Stimulated activated CD4-positive, alpha-beta T cell treated with anti-CD3 and anti-CD28 coated beads, Interleukin-15, amount 100 ng/mL, for 1 hour (primary cell): ENCODE data around the gene E4F1.
"Not testable (repeated sequence)": the region's sequence is repeated elsewhere in the genome, so short reads cannot be mapped to it uniquely, and the experiment has no call there.

Experiments
- DNase-seq, 2 donors: peaks; one replicate each; pipeline ENCODE4 v3.0.0-alpha.2; 2020; ENCODE audit warnings: low read depth in 1 of 2, low spot score in 1 of 2

E4F1 gene

GRCh38 chr16:2243031-2243528 lies 19.7 kb downstream of the E4F1 start:
- no peak for DNase-seq

- no peak for DNase-seq
Observed at GRCh38 chr16:2243781-2244180, 20.4 kb downstream of the E4F1 start.

GRCh38 chr16:2244301-2244700 lies 20.9 kb downstream of the E4F1 start:
- no peak for DNase-seq

DNA sequence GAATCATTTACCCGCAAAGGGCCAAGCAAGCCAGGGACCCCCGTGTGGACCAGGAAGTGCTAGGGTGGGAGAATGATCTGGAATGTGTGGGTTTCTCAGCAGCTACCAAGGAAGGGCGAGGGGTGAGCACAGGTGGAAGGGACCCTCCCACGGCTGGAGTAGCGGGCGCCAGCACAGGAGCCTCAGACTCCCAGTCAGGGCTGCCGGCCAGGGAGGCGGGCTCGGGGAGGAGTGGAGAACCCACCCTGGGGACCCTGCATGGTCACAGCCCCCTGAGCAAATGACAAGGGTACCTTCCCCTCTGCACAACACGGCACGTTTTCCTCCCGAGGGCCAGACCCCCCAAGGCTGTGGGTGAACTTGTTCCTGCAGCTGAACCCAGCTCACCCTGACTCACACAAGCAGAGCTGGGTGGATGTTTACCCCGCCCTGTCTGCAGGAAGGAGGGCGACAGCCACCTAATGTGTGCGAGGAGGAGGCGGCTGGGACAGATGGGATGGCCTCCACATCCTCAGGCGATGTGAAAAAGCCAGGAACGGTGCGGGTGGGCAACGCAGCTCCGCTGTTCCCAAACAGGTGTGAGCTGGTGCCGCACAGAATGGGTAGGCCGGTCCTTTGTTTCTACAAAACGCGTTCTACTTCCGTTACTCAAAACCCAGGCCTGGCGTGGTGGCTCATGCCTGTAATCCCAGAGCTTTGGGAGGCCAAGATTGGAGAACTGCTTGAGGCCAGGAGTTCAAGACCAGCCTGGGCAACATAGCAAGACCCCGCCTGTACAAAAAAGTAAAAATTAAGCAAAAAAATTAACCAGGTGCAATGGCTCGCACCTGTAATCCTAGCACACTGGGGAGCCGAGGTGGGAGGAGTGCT lies 21.8 kb downstream of the E4F1 start:
- DNase-seq, result no peak

DNA sequence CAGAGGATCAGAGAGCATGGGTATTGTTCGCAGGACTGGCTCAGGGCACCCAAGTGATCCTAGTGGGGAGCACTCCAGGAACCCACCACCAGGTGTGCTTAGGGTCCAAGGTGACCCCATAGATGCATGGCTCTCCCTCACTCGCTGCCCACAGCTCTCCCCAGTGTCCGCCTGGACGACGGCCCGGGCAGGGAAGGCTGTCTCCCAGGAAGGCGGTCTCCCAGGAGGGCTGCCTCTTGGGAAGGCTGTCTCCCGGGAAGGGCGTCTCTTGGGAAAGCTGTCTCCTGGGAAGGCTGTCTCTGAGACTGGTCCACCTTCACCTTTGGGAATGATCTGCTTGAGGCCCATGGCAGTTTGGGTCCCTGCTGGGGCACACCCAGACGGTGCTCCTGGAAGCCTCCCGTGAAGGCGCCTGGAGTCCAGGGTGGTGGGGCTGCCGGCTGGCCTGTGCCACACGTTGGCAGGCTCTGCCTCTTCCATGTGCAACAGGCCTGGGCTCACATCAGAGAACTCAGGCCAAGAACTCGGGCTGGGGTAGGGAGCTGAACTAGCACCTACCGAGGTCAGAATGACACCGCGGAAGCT lies 23.0 kb downstream of the E4F1 start:
- DNase-seq, result no peak

GRCh38 chr16:2250652-2251295 lies 27.4 kb downstream of the E4F1 start:
- DNase-seq, result peak in 1 of 2 donors; percentile 37

DNA sequence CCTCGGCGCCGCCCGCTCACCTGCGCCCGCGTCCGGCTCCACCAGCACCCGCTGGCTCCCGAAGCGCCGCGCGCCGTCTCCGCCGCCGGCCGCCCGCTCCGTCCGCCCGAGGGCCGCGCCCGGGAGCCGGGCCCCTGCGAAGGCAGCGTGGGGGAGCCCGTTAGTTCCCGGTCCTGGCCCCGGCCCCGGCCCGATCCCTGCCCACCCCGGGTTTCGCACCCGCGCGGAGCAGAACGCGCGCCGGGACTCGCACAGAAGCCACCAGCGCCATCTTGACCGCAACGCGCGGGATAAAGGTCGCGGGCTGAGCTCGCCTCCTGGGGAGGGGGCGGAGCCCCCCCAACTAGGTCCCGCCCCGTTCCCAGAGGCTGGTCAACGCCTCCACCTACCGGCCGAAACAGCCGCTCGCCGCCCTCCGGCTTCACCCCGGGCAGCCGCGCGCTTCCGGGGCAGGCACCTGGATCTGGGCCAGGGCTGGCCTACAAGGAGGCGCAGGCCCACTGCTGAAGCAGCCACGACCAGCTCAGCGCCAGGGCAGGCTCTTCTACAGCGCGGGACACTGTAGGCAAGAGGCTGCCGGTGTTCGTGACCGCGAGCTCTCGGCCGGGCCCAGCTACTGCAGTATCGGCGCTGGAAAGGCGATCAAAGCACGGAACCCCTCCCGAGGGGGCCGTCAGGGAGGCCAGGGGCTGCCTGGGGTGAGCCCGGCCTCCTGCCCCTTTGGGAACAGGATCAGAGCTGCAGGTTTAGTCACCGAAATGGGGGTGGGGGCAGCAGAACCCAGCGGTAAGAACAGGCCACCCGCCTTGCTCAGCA lies 28.1 kb downstream of the E4F1 start, which contains the start of gene ECI1:
ECI1 (minus strand) TSS at position 292 of the 816 bp plus-strand sequence; CDS start at position 271, 21 bp downstream.
- peak; percentile 64 to 69 for DNase-seq

- no peak for DNase-seq
Observed at GRCh38 chr16:2252806-2253148, 29.4 kb downstream of the E4F1 start.

GRCh38 chr16:2253293-2253692 lies 29.9 kb downstream of the E4F1 start:
- DNase-seq, result no peak

DNA sequence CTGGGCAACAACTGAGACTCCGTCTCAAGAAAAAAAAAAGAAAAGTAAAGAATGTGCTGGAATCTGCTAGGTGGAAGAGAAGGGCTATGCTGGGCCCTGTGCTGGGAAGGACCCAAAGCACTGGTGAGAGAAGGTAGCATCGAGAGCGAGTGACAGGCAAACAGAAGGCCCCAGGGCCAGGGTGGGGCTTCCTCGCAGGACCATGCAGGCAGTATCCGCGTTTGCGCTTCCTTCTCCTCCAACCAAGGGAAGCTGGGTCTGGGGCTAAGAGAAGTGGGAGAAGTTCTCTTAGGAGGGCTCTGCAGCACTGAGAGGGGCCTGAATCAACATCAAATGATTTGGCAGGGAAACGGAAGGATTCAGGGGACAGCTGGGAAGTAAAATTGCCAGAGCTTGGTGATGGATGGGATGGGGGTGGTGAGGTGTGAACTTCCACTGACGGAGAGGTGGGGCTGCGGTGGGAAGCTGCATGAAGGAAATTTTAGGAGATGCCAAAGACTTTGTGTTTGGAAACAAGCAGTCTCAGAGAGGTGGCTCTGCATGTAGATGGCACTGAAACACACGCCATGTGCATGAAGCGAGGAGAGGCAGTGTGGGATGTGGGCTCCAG lies 33.2 kb downstream of the E4F1 start:
- no peak for DNase-seq

DNA sequence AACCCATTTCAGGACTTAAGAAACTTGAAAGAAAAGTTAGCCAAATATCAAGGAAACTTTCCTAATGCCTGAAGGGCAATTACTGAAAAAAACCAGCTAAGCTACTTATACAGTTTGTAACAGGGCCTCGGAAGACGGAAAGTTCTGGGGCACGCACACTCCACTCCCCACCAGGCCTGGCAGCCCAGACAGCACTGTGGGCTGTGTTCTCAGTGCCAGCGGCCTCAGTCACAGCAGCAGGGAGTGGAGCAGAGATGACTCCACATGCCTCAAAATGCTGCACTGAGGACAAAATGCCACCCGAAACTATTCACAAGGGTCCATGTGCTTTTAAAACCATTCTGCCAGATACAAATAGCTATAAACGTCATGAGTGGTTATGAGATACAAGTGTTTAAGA lies 34.3 kb downstream of the E4F1 start:
- no peak for DNase-seq

- not testable (repeated sequence) for DNase-seq
Observed at GRCh38 chr16:2258530-2258929, 35.1 kb downstream of the E4F1 start.

DNA sequence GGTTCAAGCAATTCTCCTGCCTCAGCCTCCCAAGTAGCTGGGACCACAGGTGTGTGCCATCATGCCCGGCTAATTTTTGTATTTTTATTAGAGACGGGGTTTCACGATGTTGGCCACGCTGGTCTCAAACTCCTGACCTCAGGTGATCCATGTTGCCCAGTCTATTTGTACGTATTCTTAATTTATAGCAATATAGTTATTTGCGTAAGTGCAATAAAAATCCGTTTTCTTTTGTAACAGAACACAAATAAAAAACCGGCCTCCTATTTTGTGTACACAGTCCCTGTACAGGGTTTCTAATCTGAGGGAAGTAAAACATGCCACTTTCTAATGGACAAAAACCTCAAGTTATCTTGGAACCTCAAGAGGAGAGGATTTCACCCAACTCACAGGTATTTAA lies 36.9 kb downstream of the E4F1 start:
- DNase-seq, result no peak

DNA sequence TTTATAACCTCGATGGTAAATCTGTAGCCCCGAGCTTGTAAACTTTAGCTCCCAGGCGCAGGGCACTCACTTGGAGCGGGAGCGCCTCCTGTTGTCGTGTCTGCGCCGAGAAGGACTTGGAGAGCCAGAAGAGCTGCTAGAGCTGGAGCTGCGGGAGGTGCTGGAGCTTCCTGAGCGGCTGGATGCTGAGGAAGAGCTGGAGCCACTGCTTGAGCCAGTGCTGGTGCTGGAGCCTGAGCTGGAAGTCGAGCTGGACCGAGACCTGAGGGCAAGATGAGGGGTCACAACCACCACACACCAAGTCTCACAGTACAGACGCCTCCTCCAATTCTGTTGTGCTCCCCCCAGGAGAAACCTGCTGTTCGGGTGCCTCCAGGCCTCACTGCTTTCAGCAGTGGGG lies 39.6 kb downstream of the E4F1 start:
- DNase-seq, result not testable (repeated sequence)

GRCh38 chr16:2266887-2267286 lies 43.5 kb downstream of the E4F1 start:
- DNase-seq, result not testable (repeated sequence)

DNA sequence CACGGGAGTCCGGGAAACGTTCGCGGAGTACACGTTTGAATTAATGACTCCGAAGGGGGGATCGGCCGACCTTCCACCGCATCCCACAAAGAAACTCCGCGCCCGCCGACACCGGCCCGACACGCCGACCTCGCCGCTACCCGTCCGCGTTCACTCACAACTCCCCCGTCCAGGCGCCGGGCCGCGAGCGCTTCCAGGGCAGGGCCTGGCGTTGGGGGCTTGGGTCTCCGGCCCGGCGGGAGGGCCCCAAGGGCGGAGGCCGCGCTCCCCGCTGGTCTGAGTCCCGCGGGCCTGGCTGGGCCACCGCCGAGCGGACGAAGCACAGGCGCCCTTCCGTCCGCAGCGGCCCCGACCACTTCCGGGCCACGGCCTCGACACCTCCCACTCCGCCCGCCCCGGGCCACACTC lies 44.1 kb downstream of the E4F1 start:
- DNase-seq, result not testable (repeated sequence)

DNA sequence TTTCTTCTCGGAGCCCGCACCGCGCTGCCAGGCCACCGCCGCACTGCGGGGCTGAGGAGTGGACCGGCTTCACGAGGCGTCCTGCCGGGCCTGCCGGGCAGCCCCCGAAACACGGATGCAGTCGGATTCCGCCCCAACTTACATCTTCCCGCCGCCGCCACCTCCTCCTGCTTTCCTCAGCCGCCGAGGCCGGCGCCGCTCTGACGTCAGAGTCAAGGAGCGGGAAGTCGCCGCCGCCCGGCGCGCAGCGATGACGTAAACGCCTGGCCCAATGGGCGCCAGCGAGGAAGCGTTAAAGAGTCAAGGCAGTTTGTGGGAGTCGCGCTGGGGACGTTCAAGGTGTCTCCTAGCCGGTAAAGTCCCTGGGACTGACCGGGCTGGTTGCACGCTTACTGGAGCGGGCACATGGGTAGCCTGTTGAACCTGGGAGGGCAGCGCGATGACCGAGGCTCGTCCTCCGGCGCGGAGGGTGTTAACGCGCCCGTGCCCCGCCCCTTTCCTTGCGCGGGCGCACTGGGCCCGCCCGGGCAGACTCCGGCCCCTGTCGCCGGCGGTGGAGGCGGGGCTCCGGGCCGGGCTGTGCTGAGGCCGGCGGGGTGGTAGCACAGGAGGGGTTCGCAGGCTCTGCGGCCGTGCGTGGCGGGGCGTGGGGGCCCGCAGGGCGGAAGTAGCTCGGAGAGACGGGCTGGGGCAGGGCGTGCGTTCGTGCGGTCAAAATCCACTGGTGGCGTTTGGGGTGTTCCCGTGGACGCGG lies 44.7 kb downstream of the E4F1 start, which contains the start of gene RNPS1:
RNPS1 (minus strand) TSS at position 214 of the 754 bp plus-strand sequence. CDS start 3,483 bp downstream, outside the sequence.
- peak; percentile 89 to 96 for DNase-seq

GRCh38 chr16:2270070-2270462 lies 46.7 kb downstream of the E4F1 start:
- no peak for DNase-seq

DNA sequence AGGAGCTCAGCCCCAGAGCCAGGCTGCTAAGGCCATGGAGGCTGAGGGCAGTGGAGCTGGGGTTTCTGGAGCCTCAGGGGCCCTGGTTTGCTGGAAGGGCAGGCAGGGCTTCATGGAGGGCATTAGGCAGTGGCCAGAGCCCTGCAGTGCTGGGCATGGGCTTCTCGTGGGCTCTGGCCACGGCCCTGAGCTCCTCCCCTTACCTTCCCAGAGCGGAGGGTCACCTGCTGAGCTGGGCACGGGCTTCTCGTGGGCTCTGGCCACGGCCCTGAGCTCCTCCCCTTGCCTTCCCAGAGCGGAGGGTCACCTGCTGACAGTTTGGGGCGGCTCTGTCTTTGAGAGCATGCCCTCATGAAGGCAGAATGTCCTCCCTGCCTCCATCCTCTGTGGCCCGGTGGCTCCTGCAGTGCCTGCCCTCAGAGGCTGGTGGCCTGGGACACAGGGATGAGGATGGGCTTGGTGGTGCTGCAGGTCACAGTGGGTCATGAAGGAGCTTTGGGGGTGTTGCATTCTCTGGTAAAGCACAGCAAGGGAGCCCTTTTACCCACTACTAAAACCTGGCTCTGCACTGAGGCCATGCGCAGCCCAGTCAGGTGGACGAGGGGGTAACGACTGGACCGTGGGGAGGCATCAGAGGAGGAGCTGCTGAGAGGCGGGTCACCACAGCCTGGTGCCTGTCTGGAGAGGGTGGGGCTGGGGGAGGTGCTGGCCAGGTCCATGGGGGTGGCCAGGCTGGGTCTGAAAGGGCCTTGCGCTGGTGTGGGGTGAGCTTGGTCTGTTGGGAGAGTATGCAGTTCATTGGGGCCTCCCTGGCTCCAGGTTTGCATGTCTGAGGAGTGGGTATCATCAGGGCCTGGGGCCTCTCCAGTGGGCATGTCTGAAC lies 47.4 kb downstream of the E4F1 start:
- DNase-seq, result no peak
